Left ventricle myocardium superior (tissue), 1 donor: ENCODE measurements around the gene PRKD1. TPM values are rescaled to one million over a fixed set of nuclear protein-coding genes. Genes with fewer than 3 reads are reported as not detected.
"Not testable (repeated sequence)": the region's sequence is repeated elsewhere in the genome, so short reads cannot be mapped to it uniquely, and the experiment has no call there.

Source experiments
- ATAC-seq: fragments of 200-7000 bp; cut with Tn5 transposase; one replicate; pipeline ENCODE4 v1.9.1; 2020; ENCODE audit warnings: mild to moderate bottlenecking, moderate library complexity
- DNase-seq: peaks from one replicate; pipeline ENCODE4 v3.0.0-alpha.2; 2020
- intact Hi-C: fragments of 100-400 bp; cut with micrococcal nuclease; formaldehyde crosslinking; loops from one replicate; pipeline ENCODE4 v1.11.0; 2022
- total RNA-seq: library from RNA; stranded (reverse); fragmentation: NEBNext Ultra II Directional; extraction: Animal tissue kit (Norgen Biotek cat#: 25700); gene quantifications from one replicate; pipeline ENCODE4 v1.2.1, GENCODE V29; 2021
- donor health status: DM: no; HTN: yes; CAD: no; lungs with severe emphysema.

PRKD1 gene
- total RNA-seq, 1 donor from 2014 or later = 3.0 TPM

GRCh38 chr14:29721586-29721985 lies 206.1 kb downstream of the PRKD1 start:
- ATAC-seq = no peak
- intact Hi-C loops = no loop called here
- DNase-seq = no peak

DNA sequence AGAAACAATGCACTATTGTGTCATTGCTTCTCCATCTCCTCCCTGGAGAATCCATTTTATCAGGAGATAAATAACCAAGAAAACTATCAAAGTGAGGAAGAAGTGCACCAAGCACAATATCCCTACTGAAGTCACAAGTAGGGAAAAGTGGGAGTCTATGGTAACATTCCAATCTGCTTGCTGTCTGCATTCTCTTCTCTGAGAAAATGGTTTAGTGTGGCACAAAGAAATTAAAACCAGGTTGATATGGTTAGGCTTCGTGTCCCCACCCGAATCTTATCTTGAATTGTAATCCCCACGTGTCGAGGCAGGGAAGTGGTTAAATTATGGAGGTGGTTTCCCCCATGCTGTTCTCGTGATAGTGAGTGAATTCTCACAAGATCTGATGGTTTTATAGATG lies 209.7 kb downstream of the PRKD1 start:
- intact Hi-C loops = no loop called here
- ATAC-seq = no peak

DNA sequence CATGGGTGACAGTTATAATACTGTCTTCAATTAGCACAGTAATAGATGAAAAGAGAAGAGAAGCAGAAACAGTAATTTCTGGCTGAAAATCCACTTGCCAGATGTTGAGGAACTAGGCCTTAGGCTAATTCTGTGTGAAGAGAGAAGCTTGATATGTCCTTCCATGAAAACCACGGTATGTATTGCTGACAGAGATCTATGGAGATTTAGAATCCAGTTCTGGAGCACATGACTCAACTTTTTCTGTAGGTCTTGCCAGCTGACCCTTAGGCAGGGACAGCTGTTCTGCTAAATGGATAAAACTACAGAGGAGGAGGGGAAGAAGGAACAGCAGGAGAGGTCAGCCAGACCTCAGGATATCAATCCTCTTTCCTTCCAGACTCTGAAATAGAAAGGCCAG lies 211.5 kb downstream of the PRKD1 start:
- intact Hi-C loops = no loop called here
- no peak for DNase-seq
- peak; percentile 43 for ATAC-seq

More for the DNA sequence above, 209.7 kb downstream of the PRKD1 start:
- no peak for DNase-seq

DNA sequence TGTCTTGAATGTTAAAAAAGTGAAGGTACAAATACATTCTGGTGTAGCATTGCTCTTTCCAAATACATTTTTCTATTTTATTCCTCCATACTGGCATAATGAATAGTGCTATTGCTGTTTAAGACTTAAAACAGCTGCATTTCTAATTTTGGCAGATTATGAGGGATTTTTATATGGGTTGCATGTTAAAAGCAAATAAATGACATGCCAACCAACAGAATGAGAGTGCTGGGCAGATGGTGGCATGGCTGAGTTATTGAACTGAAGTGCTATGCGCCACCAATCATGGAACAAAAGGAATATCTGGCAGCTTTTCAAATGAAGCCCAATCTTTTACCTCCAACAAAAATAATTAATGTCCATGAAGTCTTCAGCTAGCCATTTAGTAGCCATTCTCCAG lies 215.0 kb downstream of the PRKD1 start:
- intact Hi-C loops = no loop called here
- ATAC-seq = no peak

DNA sequence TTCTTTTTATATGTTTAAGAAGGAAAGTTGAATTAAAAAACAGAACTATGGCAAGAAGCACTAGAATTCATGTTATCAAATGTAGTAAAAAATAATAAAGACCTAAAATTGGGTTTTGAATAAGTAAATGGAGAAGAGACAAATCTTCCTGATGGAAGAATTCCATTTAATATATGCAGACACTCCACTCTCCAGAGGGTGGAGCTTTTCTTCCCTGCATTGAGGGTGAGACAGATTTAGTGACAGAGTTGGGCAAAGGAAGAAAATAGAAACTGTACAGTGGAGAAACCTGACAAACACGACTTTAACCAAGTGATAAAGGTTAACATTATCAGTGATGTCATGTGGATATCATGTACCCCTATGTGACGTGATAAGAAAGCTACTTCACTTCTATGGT lies 217.6 kb downstream of the PRKD1 start:
- no peak for DNase-seq
- intact Hi-C loops = no loop called here

More for the DNA sequence above, 215.0 kb downstream of the PRKD1 start:
- DNase-seq = no peak

GRCh38 chr14:29709490-29709889 lies 218.2 kb downstream of the PRKD1 start:
- intact Hi-C loops = no loop called here
- ATAC-seq (no peak), DNase-seq (no peak)

More for the DNA sequence above, 217.6 kb downstream of the PRKD1 start:
- no peak for ATAC-seq

GRCh38 chr14:29706700-29707099 lies 220.9 kb downstream of the PRKD1 start:
- DNase-seq = no peak
- intact Hi-C loops = no loop called here
- no peak for ATAC-seq

- intact Hi-C loops = no loop called here
- DNase-seq (no peak), ATAC-seq (no peak)
Observed at GRCh38 chr14:29705801-29706200, 221.8 kb downstream of the PRKD1 start.

DNA sequence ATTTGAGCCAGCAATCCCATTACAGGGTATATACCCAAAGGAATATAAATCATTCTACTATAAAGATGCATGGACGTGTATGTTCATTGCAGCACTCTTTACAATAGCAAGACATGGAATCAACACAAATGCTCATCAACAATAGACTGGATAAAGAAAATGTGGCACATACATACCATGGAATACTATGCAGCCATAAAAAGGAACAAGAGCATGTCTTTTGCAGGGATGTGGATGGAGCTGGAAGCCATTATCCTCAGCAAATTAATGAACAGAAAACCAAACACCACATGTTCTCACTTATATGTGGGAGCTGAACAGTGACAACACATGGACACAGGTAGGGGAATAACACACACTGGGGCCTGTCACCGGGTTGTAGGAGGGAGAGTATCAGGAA lies 238.1 kb downstream of the PRKD1 start:
- intact Hi-C loops, ATAC-seq, DNase-seq: not testable (repeated sequence)

GRCh38 chr14:29687866-29688265 lies 239.8 kb downstream of the PRKD1 start:
- no peak for ATAC-seq
- no peak for DNase-seq
- intact Hi-C loops = no loop called here

GRCh38 chr14:29687071-29687765 lies 240.4 kb downstream of the PRKD1 start:
- DNase-seq (no peak), ATAC-seq (no peak)
- intact Hi-C loops = no loop called here

DNA sequence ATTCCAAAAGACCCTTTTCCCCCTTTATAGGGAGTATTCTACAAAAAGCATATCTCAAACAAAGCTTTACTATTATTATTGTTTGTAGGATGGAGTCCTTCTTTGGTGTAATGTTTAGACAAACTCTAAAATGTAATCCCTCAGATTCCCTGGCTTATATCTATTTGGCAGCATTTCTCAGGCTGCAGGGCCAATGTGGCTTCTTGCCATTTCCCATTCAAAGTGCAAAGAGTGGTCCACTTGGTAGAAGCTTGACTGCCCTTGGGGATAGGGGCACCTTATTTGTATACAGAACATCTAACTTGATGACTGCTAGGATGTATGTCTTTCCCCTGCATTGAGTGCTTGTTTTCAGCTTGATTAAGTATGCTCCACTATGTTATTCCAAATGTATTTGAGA lies 242.7 kb downstream of the PRKD1 start:
- intact Hi-C loops = no loop called here
- ATAC-seq (no peak), DNase-seq (no peak)

DNA sequence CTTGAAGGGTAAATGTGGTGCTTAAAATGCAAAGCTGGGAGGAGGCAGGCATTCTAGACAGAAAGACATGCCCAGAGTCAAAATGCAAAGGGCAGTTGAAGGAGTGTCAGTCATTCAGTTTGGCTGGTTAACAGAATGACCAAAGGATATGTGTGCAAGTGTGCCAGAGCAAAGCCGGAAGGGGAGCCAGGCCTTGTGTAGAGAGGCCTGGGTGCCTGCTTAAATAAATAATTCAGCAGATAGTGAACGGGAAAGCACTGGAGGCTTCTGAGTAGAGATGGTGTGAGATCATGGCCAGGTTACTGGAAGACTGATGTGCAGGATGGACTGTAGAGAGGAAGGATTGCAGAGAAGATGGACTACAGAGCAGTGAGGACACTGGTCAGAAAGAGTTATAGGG lies 244.9 kb downstream of the PRKD1 start:
- DNase-seq = no peak
- intact Hi-C loops = no loop called here
- no peak for ATAC-seq

DNA sequence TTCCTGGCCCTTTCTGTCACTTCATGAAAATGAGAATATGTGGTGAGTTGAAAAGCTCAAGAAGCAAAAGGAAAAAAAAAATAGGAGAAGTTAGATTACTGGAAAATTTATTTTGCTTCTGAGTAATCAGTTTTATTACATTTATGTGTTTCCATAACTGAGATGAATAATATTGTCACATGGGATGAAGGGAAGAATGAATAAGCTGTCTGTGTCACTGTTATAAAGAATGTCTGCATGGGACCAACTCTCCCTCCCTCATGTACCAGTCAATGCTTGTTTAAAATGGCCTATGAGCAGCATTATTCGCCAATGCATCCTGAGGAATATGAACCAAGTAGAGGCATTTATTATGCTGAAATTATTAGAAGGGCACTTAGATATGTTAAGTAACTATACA lies 246.3 kb downstream of the PRKD1 start:
- no peak for DNase-seq
- ATAC-seq = no peak
- intact Hi-C loops = no loop called here

DNA sequence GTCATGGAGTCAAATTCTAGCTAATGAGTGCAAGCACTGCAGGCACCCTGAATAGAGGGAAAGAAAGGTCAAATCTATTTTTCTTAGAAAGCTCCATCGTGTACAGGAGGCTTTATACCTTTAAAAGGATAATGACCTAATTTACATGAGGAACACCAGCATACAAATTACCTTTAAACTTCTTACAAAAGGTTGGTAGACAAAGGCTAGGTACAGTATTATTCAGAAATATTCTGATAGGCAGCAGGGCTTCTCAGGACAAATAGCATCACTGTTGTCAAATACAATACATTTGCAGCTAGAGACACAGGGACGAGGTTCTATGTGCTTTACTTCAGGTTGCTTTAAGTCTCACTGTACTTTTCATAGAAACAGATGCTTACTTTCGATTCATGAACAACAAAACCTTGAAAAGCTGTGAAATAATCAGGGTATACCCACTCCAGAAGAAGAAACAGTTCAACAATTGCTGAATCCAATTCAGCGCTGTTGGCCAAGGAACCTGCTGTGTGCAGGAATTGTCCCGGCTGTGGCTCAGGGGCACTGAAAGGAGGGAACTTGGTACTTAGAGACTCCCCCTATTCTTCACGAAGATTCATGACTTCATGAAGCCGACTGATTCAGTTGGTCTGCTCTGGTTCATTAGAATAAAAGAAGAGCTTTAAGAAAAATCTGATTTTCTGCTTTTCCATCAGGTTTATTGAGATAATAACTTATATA lies 252.9 kb downstream of the PRKD1 start:
- intact Hi-C loops = no loop called here
- ATAC-seq = no peak
- DNase-seq = no peak

- no peak for ATAC-seq
- DNase-seq = no peak
- intact Hi-C loops = no loop called here
Observed at GRCh38 chr14:29672831-29673230, 254.8 kb downstream of the PRKD1 start.

GRCh38 chr14:29671034-29671433 lies 256.6 kb downstream of the PRKD1 start:
- ATAC-seq = no peak
- intact Hi-C loops = no loop called here
- DNase-seq = no peak

GRCh38 chr14:29668201-29668600 lies 259.4 kb downstream of the PRKD1 start:
- ATAC-seq (no peak), DNase-seq (no peak)
- intact Hi-C loops = no loop called here

DNA sequence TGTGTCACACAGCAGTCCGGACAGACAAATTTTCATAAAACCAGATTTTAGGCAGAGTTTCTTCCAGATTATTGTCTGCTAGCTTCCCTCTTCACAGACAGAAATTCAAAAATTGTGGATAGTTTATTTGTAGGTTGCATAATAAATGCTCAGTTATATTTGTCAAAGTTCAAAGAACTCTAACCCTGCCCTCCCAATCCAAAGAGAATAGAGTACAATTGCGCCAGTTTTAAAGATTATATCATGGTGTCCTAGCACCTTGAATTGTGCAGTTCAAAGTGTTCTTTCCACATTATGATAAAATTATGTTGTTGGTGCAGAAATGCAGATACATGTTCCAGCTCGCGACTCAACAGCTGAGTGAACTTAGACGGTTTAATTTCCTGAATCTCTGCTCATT lies 263.1 kb downstream of the PRKD1 start:
- intact Hi-C loops = no loop called here
- no peak for DNase-seq
- ATAC-seq = no peak

DNA sequence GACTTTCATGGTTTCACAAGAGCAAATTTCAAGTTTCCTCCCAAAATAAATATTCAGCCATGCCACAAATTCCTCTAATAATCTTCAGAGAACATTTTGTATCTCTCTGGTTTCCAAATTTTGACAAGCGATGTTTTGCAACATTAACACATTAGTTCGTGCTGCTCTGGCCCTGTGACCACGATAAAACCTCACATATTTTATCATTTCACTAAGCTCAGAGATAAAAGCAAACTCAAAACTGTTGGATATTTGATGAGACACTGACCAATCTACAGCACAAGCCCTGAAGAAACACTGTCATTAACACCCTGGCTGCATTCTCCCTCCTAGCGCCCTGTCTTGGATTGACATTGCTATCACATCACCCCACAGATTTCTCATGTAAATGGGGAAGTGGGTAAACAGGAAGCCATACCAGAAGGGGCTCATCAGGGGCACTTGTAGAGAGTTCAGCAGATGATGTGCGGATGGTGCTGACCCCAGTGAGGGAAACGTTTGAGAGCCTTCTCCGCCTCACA lies 264.3 kb downstream of the PRKD1 start:
- DNase-seq (no peak), ATAC-seq (no peak)
- intact Hi-C loops = no loop called here
